NCI-H1694 (cell line): ENCODE data around the gene IL6.
A peak's percentile ranks its signal among the peaks of the same experiment; 100 is the strongest.
"Not testable (repeated sequence)": the region's sequence is repeated elsewhere in the genome, so short reads cannot be mapped to it uniquely, and the experiment has no call there.

Experiments
- DNase-seq: peaks from one replicate; lab custom pipeline; 2025; lab: John Stamatoyannopoulos, UW

Gene IL6

GRCh38 chr7:22726907-22727713 is at the start of gene IL6:
Gene IL6, plus strand, starts transcription at chr7:22727200. Its CDS starts 63 bp downstream, at chr7:22727263.
- DNase-seq = peak; percentile 31

GRCh38 chr7:22677263-22677662 is 49.7 kb upstream of the IL6 start:
- DNase-seq = not testable (repeated sequence)

GRCh38 chr7:22677680-22678079 is 49.3 kb upstream of the IL6 start:
- no peak for DNase-seq

- no peak for DNase-seq
Observed at GRCh38 chr7:22680482-22680911, 46.5 kb upstream of the IL6 start.

- DNase-seq = no peak
Observed at GRCh38 chr7:22681312-22681711, 45.7 kb upstream of the IL6 start.

- no peak for DNase-seq
Observed at GRCh38 chr7:22681852-22682657, 44.9 kb upstream of the IL6 start.

GRCh38 chr7:22683379-22683778 is 43.6 kb upstream of the IL6 start:
- no peak for DNase-seq

- DNase-seq = no peak
Observed at GRCh38 chr7:22686620-22687019, 40.4 kb upstream of the IL6 start.

- no peak for DNase-seq
Observed at GRCh38 chr7:22688084-22688483, 38.9 kb upstream of the IL6 start.

- not testable (repeated sequence) for DNase-seq
Observed at GRCh38 chr7:22688934-22689333, 38.1 kb upstream of the IL6 start.

- DNase-seq = no peak
Observed at GRCh38 chr7:22694597-22695207, 32.3 kb upstream of the IL6 start.

GRCh38 chr7:22695476-22696132 is 31.4 kb upstream of the IL6 start:
- no peak for DNase-seq

- no peak for DNase-seq
Observed at GRCh38 chr7:22696541-22697228, 30.3 kb upstream of the IL6 start.

- DNase-seq = no peak
Observed at GRCh38 chr7:22697322-22697859, 29.6 kb upstream of the IL6 start.

- DNase-seq = no peak
Observed at GRCh38 chr7:22697876-22698606, 29.0 kb upstream of the IL6 start.

GRCh38 chr7:22698767-22699166 is 28.2 kb upstream of the IL6 start:
- no peak for DNase-seq

- DNase-seq = no peak
Observed at GRCh38 chr7:22700559-22701002, 26.4 kb upstream of the IL6 start.

- DNase-seq = no peak
Observed at GRCh38 chr7:22702516-22702915, 24.5 kb upstream of the IL6 start.

- not testable (repeated sequence) for DNase-seq
Observed at GRCh38 chr7:22703107-22703855, 23.7 kb upstream of the IL6 start.
